ENCODE data around the gene SHROOM3. TPM values are rescaled to one million over a fixed set of nuclear protein-coding genes. Genes with fewer than 3 reads are reported as not detected.
A peak's percentile ranks its signal among the peaks of the same experiment; 100 is the strongest.

The SHROOM3 gene
- total and polyA plus RNA-seq, 7 donors: 5.1 to 71.0 (median 28.2) TPM

DNA sequence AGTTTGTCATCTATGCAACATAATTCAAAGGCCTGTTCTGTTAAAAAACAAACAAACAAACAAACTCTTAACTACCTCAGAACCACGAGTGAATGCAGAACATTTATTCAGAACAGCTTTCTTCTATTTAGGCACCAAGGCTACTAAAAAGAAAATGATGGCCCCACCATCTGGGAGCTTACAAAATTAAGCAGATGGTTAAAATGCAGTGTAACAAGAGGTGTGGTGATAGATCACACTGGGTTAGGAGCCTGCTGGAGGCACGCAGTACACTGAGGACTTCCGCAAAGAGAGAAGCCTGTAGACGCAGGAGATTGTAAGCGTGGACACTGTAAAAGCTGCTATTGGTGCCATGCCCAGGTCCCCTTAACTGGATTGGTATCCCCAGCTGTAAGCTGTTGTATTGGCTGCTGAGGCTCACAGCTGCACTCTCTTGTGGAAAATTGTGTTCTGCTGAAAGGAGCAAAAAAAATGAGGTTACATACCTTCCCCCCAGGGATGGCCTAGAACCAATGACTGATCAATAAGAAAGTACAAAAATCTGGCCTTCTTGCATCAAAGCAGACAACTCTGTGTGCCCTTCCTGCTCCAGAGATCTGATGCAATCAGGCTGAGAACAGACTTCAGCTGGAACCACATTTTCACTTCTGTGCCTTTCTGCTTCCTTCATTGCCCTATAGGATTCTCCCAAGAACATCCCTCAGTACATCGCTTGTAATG lies 60.0 kb downstream of the SHROOM3 start:
- no peak overlapping the region for H3K4me3 ChIP-seq
- H3K27ac ChIP-seq: peak overlapping the region in 1 of 4 donors; percentile 67
- H3K36me3 ChIP-seq: no peaks in the 10 kb centered on the region
- H3K9me3 ChIP-seq: no peaks in the 10 kb centered on the region
- no peak for DNase-seq
- H3K27me3 ChIP-seq: no peaks in the 10 kb centered on the region
- intact Hi-C loops (cut with DNase I): no loop called here
- TF ChIP-seq POLR2AphosphoS5 (IDR thresholded peaks at IDR 0.05): no peak
- TF ChIP-seq EP300 (IDR thresholded peaks at IDR 0.05): no peak
- TF ChIP-seq CTCF (IDR thresholded peaks at IDR 0.05): no peak
- TF ChIP-seq POLR2A (IDR thresholded peaks at IDR 0.05): no peak
- no peaks in the 10 kb centered on the region for H3K4me1 ChIP-seq
- WGBS, 2 donors: 91 to 92% methylated on average over 6 of the region's 6 CpGs

- TF ChIP-seq POLR2A (IDR thresholded peaks at IDR 0.05) (no peak), CTCF (IDR thresholded peaks at IDR 0.05) (no peak), EP300 (IDR thresholded peaks at IDR 0.05) (no peak), POLR2AphosphoS5 (IDR thresholded peaks at IDR 0.05) (no peak)
- whole genome bisulfite sequencing, 2 donors: 14 to 48% methylated on average over 3 of the region's 3 CpGs
- Histone ChIP-seq H3K27me3 (no peaks in the 10 kb centered on the region), H3K9me3 (no peaks in the 10 kb centered on the region), H3K27ac (peak overlapping the region in 1 of 4 donors; percentile 28), H3K4me1 (no peaks in the 10 kb centered on the region), H3K4me3 (no peak overlapping the region), H3K36me3 (no peaks in the 10 kb centered on the region)
- DNase-seq: no peak
- intact Hi-C loops (cut with DNase I): no loop called here
These were observed 63.5 kb downstream of the SHROOM3 start for GRCh38 chr4:76498550-76498949.

DNA sequence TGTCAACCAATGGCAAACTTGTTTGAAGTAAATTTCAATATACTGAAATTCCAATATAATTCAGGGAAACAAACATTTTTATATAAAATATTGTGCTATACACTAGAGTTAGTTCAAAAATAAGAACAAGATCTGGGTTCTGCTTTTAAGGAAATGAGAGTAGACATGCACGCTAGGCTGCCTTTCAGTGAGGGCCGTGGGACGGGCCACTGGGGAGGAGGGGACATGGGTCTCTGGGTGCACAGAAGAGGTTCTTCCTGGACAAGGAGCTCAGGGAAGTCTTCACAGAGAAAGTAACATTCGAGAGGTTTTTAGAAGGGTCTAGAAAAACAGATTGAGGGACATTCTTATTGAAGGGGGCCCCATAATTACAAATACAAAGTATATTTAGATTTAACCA lies 64.4 kb downstream of the SHROOM3 start:
- TF ChIP-seq EP300 (IDR thresholded peaks at IDR 0.05) (no peak), POLR2AphosphoS5 (IDR thresholded peaks at IDR 0.05) (no peak), CTCF (IDR thresholded peaks at IDR 0.05) (no peak), POLR2A (IDR thresholded peaks at IDR 0.05) (no peak)

DNA sequence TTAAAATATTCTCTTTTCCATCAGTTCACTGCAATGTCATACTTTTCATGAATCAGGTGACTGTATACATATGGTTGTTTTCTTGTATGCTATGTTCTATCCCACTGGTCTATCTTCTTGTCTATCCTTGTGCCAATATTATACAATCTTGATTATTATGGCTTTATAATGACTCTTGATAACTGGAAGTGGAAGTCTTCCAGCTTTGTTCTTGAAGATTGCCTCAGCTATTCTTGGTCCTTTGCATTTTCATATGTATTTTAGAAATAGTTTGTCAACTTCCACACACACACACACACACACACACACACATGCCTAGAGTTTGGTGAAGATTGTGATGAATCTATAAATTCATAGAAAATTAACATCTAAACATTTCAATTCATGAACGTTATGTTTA lies 67.9 kb downstream of the SHROOM3 start:
- no peaks in the 10 kb centered on the region for H3K36me3 ChIP-seq
- WGBS, 2 donors: 66 to 86% methylated on average over 1 of the region's 1 CpG
- H3K4me3 ChIP-seq: no peak overlapping the region
- intact Hi-C loops (cut with DNase I): no loop called here
- H3K4me1 ChIP-seq: no peaks in the 10 kb centered on the region
- no peak for DNase-seq
- H3K27ac ChIP-seq: no peak overlapping the region
- TF ChIP-seq POLR2AphosphoS5 (IDR thresholded peaks at IDR 0.05): no peak
- no peak for TF ChIP-seq CTCF (IDR thresholded peaks at IDR 0.05)
- no peak for TF ChIP-seq POLR2A (IDR thresholded peaks at IDR 0.05)
- TF ChIP-seq EP300 (IDR thresholded peaks at IDR 0.05): no peak
- H3K9me3 ChIP-seq: no peaks in the 10 kb centered on the region
- no peaks in the 10 kb centered on the region for H3K27me3 ChIP-seq

More for the DNA sequence above, 64.4 kb downstream of the SHROOM3 start:
- no peaks in the 10 kb centered on the region for H3K36me3 ChIP-seq
- H3K4me1 ChIP-seq: no peaks in the 10 kb centered on the region
- intact Hi-C loops (cut with DNase I): no loop called here
- 61 to 91% methylated on average over 4 of the region's 4 CpGs for WGBS, 2 donors
- no peaks in the 10 kb centered on the region for H3K9me3 ChIP-seq
- no peak overlapping the region for H3K27ac ChIP-seq
- no peak for DNase-seq
- H3K4me3 ChIP-seq: no peak overlapping the region
- H3K27me3 ChIP-seq: no peaks in the 10 kb centered on the region
